GM12892 (cell line): ENCODE data around the gene UCHL3.

Experiments used
- DNase-seq: peaks from one replicate; pipeline ENCODE4 v3.0.0; 2011; ENCODE audit not compliant: insufficient read length
- FAIRE-seq: peaks from 2 replicates; lab custom pipeline; 2011; peaks lifted over from hg19 to GRCh38; lab: Jason Lieb, UNC
- POLR2A ChIP-seq: IDR thresholded peaks from 2 replicates; pipeline ENCODE4 v1.6.1; 2011; ENCODE audit warnings: low read depth, low read length, control low read depth
- POLR2AphosphoS5 ChIP-seq: IDR thresholded peaks from 2 replicates; pipeline ENCODE4 v1.6.1; 2011; ENCODE audit warnings: low read depth, low read length, control low read depth
- TAF1 ChIP-seq: IDR thresholded peaks from 2 replicates; pipeline ENCODE4 v1.6.1; 2011; ENCODE audit warnings: low read depth, mild to moderate bottlenecking, control low read depth, low read length, borderline replicate concordance

The UCHL3 gene

DNA sequence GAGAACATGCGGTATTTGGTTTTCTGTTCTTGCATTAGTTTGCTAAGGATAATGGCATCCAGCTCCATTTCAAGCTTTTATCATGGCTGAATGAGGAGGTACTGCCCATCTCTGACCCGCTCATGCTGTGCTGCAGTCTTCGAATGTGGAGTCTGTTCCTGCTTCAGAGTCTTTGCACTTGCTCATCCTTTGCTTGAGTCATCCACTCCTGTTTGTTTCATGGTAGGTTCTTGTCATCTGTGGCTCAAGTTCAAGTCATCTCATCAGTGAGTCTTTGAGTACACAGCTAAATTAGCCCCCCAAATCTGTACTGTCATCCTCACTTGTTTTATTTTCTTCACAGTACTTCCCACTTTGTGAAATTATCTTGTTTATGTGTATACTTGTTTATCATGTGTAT is 5.4 kb downstream of the UCHL3 start:
- no peak for DNase-seq
- FAIRE-seq, result no peak
- TF ChIP-seq POLR2AphosphoS5 (no peak), TAF1 (no peak), POLR2A (no peak)

DNA sequence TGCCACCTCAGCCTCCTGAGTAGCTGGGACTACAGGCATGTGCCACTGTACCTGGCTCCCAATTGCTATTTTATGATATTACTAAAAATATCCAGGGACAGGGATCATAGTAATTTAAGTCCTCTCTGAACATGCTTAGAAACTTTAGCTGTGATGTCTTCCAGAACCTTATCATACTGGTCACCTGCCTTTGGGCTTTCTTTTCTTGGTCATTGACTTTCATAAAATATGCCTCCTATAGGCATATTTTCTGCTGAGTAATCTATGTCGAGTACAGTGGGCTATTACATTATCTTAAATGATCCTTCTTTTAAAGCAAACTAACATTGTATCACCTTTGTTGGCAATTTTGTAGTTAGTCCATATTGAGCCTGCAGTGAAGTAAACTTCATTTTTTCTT is 6.2 kb downstream of the UCHL3 start:
- no peak for TF ChIP-seq TAF1
- no peak for TF ChIP-seq POLR2AphosphoS5
- no peak for TF ChIP-seq POLR2A
- FAIRE-seq (no peak), DNase-seq (no peak)

- FAIRE-seq (no peak), DNase-seq (no peak)
- TF ChIP-seq POLR2A (no peak), TAF1 (no peak), POLR2AphosphoS5 (no peak)
Measured at GRCh38 chr13:75556961-75557360, 7.4 kb downstream of the UCHL3 start.

- TF ChIP-seq POLR2AphosphoS5, result no peak
- no peak for TF ChIP-seq TAF1
- no peak for TF ChIP-seq POLR2A
- FAIRE-seq (peak; percentile 82), DNase-seq (no peak)
Measured at GRCh38 chr13:75558145-75558840, 8.7 kb downstream of the UCHL3 start.

GRCh38 chr13:75566658-75567057 is 17.1 kb downstream of the UCHL3 start:
- no peak for DNase-seq
- TF ChIP-seq POLR2A (no peak), POLR2AphosphoS5 (no peak), TAF1 (no peak)
- peak; percentile 36 for FAIRE-seq

- FAIRE-seq (peak; percentile 9), DNase-seq (no peak)
- TF ChIP-seq POLR2A (no peak), TAF1 (no peak), POLR2AphosphoS5 (no peak)
Measured at GRCh38 chr13:75569576-75569975, 20.0 kb downstream of the UCHL3 start.

DNA sequence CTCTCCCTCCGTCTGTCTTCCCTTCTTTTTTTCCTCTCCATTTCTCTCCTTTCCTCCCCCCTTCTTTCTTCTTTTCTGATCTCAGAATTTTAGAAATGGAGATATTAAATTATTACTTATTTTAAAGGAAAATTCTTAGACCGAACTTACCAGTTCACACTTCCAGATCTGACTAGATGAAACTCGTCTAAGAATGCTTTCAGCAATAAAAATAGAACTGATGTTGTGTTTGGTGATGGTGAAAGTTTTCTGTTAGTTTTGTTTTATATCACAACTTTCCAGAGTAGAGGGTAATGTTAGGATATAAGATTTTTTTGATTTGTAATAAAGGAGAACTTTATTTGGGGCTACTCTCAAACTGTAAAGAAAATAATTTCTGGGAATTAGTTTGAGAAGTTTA is 29.9 kb downstream of the UCHL3 start:
- FAIRE-seq, result peak; percentile 5
- TF ChIP-seq TAF1, result no peak
- no peak for DNase-seq

DNA sequence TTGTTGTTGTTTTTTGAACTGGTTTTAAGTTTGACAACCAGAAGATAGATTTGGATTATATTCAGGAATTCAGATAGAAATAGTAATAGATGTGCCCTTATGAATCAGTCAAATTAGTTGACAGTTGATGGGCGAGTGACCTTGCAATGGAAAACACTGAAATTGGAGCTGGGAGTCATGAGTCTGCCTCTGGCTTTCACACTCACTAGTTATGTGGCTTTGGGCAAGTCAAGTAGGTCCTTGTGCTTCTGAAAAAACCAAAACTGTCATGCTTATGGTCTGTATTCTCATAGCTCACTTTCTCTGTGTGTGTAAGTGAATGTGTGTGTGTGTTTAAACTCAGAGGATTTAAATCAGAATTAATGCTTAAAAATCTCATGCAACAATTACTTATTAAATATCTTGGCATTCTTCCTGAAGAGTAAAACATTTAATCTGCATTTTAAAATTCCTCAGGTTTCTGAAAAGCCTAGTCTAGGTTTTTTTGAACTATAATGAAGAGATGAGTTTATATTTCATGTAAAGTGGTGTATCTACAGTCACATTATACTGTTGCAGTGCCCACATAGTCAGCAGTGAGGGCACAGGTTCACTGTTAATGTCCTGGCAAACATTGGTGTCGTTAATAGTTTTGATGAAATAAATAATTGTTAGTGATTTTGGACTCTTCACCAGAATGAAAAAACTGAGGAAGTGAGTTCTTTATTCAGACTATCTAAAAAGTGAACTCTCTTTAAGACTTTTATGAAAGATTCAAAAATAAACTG is 32.5 kb downstream of the UCHL3 start:
- no peak for FAIRE-seq

DNA sequence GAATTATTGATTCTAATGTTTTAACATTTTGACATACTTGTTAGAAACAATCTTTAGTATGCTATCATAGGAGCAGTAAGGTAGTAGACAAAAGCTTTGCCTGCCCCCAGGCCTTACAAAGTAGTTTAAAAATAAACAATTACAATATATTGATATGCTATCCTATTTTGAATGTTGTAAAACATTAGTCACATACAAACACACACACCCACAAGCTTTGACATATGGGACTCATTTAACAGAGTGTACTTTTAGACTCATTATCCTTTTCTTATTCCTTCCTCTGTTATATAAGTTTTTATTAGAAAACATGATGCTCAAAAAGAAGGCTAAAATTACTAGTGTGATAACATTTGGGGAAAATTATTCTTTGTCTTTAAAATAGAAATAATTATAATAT is 33.5 kb downstream of the UCHL3 start:
- DNase-seq (no peak), FAIRE-seq (no peak)
- TF ChIP-seq TAF1 (no peak), POLR2AphosphoS5 (no peak), POLR2A (no peak)

More for the DNA sequence above, 32.5 kb downstream of the UCHL3 start:
- no peak for TF ChIP-seq POLR2A
- no peak for TF ChIP-seq POLR2AphosphoS5
- no peak for TF ChIP-seq TAF1
- DNase-seq, result no peak

DNA sequence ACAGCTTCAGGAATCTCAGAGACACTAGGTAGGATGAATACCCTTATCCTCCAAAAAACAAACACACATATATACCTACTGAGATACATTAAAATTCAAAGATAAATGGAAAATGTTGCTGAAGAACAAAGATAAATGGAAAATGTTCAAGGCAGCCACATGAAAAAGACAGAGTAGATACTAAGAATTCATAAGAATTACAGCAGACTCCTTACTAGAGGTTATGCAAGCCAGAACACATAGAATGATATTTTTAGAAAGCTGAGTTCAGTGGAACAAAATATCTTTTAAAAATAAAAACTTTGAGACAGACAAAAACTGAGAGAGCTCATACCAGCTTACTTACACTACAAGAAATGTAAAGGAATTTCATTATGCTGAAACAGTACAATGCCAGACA is 35.6 kb downstream of the UCHL3 start:
- TF ChIP-seq TAF1 (no peak), POLR2AphosphoS5 (no peak), POLR2A (no peak)
- no peak for FAIRE-seq
- no peak for DNase-seq

GRCh38 chr13:75587679-75588078 is 38.1 kb downstream of the UCHL3 start:
- no peak for DNase-seq
- TF ChIP-seq TAF1, result no peak
- TF ChIP-seq POLR2A, result no peak
- no peak for TF ChIP-seq POLR2AphosphoS5

GRCh38 chr13:75596657-75597182 is 47.1 kb downstream of the UCHL3 start:
- FAIRE-seq, result no peak
- DNase-seq, result no peak
- TF ChIP-seq TAF1 (no peak), POLR2AphosphoS5 (no peak), POLR2A (no peak)

More at GRCh38 chr13:75587679-75588078, 38.1 kb downstream of the UCHL3 start:
- FAIRE-seq, result peak; percentile 78
